Left cardiac atrium (tissue), 4 donors: ENCODE measurements around the gene SIM2. TPM values are rescaled to one million over a fixed set of nuclear protein-coding genes. Genes with fewer than 3 reads are reported as not detected.

Experiments used
- ATAC-seq, 2 donors: fragments of 200-7000 bp; cut with Tn5 transposase; one replicate each; pipeline ENCODE4 v1.9.1; 2020; ENCODE audit warnings: mild to moderate bottlenecking in 2 of 2, moderate library complexity in 2 of 2
- DNase-seq: peaks from one replicate; pipeline ENCODE4 v3.0.0-alpha.2; 2020
- intact Hi-C, 2 donors: fragments of 100-400 bp; cut with DNase I; formaldehyde crosslinking; loops; one replicate each; pipeline versions ENCODE4 v1.14.1 to v1.15.1; 2022 to 2023
- total RNA-seq, 2 donors: library from RNA; stranded (reverse); fragmentation: NEBNext Ultra II Directional; extraction: Animal tissue kit (Norgen Biotek cat#: 25700); gene quantifications; one replicate each; pipeline ENCODE4 v1.2.1, GENCODE V29; 2021
- donor health status: DM: no; HTN: yes; CAD: no.
- donor health status: DM: no; HTN: yes; CAD: no; lungs with severe emphysema.
- donor health status: DM: yes; HTN: yes; CAD: no.
- donor health status: Dilated cardiomyopathy.

The SIM2 gene
- total RNA-seq, 2 donors from 2014 or later = not detected

DNA sequence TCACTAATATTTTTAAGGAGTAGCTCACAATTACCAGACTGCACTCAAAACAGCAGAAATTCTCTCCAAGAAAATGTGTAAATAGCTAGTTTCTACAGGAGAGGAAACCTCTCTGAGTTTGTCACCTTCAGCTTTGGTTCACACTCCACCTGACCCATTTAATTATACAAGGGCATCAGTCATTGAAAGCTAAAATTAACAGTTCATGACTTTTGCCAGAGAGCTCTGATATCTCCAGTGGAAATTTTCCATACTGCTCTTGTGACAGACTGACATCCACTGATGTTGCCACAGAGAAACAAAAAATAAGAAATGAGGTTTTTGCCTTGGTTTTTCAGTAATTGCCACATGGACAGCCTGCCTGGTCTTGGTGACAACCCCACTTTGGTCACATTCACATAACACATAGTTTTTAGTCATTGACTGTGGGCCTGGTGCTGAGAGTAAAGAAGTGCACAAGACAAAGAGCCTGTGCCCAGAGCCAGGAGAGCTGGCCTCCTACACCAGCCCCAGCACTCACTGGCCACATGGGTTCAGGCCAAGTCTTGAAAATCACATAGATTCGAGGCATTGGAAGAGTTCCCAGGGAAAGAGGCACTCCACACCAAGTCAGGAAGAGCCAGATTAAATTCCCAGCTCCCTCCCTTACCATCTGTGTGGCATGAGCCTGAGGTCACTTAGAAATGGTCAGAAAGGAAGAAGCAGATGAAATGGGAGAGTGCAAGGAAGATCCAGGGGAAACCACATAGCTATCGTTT, 13.8 kb upstream of the SIM2 start:
- DNase-seq (no peak), ATAC-seq (peak in 1 of 2 donors; percentile 22)
- intact Hi-C loops = no loop called here

DNA sequence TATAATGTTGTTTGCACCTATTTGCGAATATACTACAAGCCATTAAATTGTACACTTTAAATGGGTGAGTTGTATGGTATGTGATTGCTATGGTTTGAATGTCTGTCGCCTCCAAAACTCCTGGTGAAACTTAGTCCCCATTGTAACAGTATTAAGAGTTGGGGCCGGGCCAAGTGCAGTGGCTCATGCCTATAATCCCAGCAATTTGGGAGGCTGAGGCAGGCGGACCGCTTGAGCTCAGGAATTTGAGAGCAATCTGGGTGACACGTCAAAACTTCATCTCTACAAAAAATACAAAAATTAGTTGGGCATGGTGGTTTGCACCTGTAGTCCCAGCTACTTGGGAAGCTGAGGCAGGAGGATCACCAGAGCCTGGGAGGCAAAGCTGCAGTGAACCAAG, 12.0 kb upstream of the SIM2 start:
- intact Hi-C loops = no loop called here
- ATAC-seq (no peak), DNase-seq (no peak)

DNA sequence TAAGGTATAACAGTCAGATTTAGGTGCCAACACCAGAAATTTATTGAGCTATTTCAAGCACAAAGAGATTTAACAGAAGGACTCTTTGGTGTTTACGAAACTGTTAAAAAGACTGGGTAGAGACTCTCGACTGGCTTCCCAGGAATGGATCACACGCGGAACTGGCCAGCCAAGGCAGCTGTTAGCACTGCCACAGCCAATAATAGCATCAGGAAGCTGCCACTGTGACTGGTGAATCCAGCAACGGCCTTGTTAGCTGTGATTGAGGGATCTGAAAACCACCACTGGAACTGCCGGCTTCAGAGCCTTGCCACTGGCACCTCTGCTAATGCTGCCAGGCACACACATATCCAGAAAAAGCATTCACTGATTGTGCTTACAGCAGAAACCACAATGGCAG, 10.6 kb upstream of the SIM2 start:
- intact Hi-C loops = no loop called here
- DNase-seq (no peak), ATAC-seq (no peak)

DNA sequence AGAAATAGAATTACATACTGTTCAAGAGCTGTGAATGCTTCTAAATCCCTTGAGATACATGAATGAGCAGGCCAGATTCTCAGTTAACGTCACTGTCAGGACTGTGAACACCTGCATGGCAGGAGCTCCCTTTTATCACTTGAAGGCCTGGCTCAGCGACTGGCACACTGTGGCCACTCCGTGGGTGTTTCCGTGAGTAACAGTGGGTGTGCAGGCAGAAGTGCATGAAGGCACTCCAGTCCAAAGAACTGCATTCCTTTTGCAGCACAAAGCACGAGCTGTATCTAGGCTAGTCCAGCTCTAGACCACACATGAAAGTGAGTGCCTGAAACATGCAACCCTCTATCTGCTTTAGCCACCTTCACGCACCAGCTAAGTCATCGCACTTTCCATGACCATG, 9.6 kb upstream of the SIM2 start:
- ATAC-seq = no peak
- intact Hi-C loops = no loop called here
- DNase-seq = no peak

DNA sequence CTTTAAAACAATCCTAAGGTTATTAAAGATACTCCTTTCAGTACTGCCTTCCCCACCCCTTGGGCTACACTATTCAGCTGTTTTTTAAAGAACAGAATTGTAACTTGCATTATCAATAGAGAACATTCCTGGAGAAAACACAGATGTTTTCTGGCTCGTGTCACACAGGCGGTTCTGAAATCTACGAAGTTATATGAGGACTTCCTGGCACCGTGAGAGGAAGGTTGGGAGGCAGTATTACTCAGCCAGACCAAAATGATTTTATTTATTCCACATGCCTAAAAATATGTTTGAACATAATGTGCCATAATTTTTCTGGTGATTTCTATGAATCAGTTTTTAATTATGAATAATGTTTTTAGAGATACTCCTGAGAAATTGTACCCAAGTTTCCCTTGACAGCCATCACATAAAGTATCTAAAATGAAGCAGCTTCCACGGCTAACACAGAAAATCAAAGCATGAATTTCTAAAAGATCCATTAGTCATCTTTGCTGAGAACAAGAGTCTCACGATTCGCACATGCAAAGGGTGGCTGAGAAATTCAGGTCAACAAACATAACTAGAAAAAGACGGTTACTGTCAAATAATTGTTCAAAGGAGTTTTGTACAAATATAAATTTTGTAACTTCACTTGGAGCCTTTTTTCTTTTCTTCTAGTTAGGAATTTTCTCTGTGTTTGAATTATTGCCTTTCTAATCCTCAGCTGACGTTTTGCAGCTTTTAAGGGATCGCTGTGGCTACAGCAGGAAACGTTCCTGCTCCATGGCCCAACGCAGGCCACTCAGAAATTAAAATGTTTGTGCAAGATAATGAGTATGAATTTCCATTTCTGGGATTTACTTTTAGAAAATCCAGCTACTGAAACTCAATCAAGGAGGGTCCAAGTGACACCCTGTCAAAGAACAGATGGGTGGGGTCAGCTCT, 8.0 kb upstream of the SIM2 start:
- intact Hi-C loops = no loop called here
- no peak for DNase-seq
- no peak for ATAC-seq

DNA sequence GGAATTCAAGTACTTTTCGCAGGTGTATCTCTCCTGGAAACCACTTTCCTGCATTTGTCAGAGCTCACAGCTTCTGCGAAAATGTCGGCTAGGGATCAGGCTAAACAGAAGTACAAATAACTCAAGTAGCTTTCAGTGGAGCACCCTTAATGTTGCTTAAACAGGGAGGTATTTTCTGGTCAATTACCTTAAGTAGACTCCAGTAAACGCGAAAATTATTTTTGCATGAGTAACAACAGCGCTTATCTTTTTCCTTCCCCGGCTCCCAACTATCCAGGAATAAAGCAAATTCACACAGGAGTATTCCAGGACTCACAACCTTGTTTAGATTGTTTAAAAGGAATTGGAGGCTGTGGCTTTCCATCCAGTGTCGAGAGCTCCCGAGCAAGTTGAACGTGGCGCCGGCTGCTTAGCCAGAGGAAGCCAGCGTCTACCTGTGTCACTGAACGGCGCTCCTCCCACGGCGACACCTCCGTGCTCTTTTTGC, 7.3 kb upstream of the SIM2 start:
- intact Hi-C loops = no loop called here
- DNase-seq (no peak), ATAC-seq (no peak)

DNA sequence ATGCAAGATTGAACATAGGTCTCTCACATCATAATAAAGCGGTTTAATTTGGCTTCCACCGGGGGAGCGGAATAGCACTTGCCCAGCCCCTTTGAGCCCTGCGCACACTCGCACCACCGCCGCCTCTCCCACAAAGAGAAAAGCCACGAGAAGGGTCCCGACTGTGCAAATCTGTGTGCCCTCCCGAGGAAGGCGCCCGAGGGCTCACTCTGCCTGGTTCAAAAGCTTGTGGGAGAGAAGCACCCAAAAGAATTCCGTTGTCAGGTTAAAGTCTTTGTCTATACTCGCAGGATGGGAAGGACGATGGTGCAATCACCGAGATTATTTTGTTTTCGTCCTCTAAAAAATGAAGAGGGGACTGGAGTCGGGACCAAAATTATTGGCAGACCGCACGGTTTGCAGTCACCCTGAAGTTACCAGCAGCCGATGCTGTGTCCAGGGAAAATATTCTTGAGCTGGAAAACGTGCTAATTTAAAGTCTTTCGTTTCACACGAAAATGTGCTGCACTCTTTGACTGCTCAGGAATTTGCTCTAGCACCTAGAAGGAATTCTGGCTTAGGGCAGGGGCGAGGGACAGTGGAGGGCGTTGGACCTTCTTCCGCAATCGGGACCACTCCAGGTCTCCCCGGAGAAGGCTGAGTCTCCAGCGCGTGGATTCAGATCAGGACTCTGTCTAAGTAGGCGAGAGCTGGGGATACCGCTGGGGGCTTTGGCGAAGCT, 6.6 kb upstream of the SIM2 start:
- intact Hi-C loops = no loop called here
- DNase-seq = no peak
- no peak for ATAC-seq

DNA sequence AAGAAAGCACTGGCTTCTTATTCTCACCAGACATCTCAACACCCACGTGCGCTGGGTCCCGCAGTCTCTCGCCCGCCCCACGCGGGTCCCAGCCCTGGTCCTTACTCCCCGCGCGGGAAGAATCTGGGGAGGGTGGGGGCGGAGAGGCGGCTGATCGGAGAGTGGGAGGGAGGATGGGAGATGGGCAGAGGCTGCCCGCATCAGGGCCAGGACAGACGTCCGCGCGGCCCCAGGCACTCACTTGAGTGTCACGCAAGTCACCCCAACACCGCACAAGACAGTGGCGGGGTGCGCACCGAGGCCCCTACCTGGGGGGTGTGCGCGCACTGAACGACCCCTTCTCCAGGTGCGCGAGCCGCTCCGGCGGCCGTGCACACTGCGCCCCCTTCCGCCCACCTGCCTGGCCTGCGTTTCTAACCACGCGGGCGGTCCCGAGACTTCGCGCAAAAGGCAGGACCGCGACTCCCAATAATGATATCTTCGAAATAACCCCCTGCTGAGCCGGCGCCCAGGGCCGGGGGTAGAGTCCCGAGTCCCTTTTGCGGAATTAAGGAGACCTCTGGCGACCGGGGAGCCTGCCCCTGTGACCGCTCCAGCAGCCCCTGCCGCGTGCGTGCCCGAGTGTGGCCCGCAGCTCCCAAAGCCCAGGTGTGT, 6.0 kb upstream of the SIM2 start:
- intact Hi-C loops = no loop called here
- DNase-seq (no peak), ATAC-seq (no peak)

DNA sequence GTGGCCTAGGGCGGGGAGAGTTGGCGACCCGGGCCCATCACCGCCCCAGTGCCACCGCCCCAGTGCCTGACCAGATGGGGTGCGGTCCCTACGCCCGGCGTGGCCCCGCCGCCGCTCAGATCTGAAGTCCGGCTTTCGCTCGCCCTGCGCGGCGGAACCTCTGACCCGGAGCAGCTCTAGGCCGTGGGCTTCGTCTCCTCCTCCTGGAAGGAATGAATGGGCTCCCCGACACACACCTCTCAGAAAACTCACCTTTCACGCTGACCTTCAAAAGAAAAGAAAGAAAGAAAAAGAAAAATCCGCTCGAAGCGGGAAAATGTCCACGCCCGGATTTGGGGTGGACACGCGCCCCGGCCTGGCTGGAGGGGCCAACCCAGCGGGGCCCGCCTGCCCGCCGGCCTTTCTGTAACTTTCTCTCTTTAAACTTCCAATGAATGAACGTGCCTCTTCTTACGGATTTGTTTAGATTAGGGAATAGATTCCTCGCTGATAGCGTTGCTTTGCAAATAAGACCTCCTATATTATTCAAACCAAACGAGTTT, 5.4 kb upstream of the SIM2 start:
- intact Hi-C loops = no loop called here
- ATAC-seq = no peak
- no peak for DNase-seq

DNA sequence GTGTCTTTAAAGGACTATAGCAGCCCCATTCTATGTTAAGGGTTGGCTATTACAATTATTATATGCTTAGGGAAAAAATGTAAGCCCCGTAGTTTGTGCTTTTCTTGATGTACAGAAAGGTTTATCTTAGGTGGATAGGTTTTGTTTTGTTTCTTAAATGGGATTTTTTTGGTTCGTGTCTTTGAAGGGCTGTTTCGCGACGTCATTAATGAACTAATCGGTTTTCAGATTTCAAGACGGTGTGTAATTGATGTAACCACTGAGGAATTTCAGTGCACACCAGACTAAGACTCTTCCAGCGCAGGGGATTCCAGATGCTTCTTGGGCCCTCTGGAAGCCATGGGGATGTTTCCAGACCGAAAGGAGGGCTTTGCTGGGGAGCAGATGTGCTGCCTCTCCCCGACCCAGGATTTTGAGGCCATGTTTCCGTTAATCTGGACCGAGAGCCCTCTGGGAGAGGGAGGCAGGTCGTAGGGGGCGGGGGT, 4.8 kb upstream of the SIM2 start:
- intact Hi-C loops = no loop called here
- no peak for ATAC-seq
- DNase-seq = no peak

DNA sequence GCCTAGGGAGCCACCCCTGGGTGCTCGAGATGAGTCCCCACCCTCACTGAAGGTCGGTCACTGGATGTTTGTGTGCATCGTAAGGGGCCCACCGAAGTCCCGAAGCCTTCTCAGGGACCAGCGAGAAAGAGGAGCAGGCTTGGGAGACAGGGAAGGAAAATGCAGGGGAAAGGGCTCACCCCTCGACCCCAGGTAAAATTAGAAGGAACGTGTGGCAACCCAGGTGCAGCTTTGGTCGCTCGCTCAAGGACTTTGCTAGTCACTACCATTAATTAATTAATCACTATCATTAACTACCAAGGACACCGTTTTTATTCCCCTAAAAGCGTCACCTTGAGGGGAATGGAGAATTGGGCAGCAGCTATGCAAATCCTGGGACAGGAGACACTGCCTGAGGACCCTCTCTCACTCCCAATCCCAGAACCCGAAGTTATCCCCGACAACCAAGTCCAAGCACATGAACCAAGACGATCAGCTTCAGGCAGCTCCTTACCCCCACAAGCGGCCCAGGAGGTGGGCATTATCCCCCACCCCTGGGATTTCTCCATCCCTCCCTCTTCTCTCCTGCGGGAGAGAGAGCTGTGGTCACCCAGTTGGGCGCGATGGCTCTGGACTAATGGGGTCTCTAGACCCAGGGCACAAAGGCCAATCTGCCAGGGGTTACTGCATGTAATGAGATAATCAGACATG, 4.2 kb upstream of the SIM2 start:
- intact Hi-C loops = no loop called here
- ATAC-seq = no peak

DNA sequence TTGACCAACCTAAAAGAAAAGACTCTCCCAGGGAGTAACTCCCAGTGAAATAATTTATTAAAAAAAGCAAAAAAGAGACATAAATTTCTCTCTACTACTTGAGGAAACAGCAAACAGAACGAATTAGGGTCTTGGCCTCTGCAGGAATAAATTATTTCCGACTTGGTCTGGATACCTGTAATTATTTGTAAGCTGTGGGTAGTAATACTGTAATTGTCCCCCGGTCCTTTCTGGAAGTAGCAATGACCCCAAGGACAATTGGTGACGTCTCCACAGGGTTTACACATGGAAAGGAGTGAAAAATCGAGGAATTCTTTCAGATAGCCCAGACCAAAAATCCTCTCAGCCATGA, 3.7 kb upstream of the SIM2 start:
- ATAC-seq (no peak), DNase-seq (no peak)
- intact Hi-C loops = no loop called here

More for the DNA sequence above, 4.2 kb upstream of the SIM2 start:
- no peak for DNase-seq

DNA sequence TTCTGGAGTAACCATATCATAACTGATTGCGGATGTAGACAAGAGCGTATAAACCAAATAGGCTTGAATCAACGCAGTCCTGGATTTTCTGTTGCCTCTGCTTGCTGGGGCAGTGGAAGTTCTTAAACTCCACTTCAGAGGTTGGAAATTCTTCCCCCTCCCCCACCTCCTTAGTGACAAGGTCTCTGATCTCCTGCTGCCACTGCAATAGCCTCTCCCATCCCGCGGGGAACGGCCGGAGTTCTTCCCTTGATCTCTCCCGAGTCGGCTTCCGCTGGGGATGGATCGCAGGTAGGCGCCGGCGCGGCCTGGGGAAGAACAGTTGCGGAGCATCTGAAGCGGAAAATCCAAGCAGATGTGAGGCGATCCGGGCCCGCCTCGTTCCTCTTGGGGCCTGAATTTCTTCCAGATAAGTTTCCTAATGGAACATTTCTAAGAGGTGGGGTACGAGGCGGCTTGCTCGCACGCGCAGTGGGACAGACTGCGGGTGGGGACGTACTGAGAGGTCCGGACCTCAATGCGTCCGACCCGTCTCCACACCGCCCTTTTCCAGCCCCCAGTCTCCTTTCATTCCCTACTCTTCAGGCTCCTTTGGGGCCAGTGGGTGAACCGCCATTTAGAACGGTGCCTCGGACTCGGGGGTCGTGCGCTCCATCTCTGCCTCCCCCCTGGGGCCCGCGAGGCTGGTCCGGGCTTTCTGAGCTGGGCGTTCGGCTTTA, 3.1 kb upstream of the SIM2 start:
- DNase-seq = no peak
- ATAC-seq = no peak
- intact Hi-C loops = no loop called here

DNA sequence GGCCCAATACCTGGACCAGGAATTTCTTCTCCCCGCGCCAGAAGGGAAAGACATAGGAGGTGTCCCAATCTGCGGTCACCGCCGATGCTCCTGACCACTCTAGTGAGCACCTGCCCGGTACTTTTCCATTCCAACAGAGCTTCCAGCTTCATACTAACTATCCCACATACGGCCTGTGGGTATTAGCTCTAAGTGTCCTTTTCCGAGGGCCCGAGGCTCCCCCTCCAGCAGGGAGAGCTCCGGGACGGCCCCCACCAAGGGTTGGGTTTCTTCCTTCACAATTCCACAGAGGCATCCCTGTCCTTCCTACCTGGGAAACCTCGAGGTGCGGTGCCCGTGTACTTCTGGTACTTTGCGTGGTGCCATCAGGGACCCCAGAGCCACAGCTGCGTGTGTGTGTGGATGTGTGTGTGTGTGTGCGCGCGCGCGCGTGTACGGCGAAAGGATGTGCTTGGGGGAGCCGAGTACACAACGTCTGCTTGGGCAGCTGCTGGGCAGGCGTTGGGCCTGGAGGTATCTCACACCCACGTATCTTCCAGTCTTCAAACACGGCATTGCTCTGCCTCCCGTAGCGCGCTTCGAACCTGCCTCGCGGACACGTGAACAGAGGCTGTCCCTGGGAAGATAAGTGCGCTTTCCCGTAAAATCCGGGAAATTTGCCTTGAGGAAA, 2.4 kb upstream of the SIM2 start:
- ATAC-seq = no peak
- intact Hi-C loops = no loop called here
- no peak for DNase-seq

DNA sequence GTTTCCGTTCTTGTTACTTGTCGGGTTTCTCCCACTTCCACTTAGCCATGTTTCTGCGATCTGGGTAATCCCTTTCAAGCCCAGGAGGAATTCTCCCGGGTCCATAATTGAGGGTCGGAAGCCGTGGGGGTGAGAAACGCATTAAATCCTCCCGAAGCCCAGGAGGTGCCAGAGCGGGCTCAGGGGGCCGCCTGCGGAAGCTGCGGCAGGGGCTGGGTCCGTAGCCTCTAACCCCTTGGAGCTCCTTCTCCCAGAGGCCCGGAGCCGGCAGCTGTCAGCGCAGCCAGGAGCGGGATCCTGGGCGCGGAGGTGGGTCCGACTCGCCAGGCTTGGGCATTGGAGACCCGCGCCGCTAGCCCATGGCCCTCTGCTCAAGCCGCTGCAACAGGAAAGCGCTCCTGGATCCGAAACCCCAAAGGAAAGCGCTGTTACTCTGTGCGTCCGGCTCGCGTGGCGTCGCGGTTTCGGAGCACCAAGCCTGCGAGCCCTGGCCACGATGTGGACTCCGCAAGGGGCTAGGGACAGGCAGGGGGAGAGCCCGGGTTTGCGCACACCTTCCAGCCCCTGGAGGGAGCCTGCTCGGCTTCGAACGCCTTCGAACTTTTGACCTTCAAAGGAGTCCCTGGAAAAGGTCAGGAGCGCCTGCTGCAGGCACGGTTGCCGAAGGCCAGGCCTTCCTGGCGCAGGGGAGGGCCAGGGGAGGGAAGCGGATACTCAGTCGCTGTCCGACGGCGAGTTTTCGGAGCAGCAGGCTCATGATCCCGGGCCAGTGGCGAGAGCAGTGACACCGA, 1.7 kb upstream of the SIM2 start:
- intact Hi-C loops = no loop called here
- no peak for ATAC-seq
- no peak for DNase-seq

DNA sequence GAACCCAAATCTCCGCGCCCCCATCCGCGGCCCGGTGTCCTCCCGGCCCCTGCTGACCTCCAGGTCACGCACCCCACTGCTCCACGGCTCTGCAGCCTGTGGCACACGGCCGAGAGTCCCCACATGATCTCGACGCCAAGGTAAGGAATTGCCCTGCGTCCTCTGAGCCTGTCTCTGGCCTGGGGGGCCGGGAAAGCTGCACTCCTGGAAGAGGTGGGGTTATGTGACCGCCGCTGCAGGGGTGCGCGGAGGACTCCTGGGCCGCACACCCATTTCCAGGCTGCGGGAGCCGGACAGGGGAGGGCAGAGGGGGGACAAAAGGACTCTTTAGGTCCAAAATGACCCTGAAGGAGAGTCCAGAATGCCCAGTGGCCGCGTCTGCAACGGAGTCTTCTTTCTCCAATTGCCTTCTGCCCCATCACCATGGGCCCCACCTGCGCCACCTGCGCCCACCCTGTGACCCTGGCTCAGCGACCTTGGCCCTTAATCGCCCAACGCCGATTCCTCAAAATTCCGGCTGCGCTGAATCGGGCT, 997 bp upstream of the SIM2 start:
- intact Hi-C loops = no loop called here
- ATAC-seq (no peak), DNase-seq (no peak)
